Adrenal gland (tissue), 5 donors: Measurements from ENCODE around the gene ST6GALNAC4.

Experiments used
- CTCF ChIP-seq, 6 experiments: fragments of 450-650 bp in 4 of 6; fragments of 200-600 bp in 2 of 6; sonication (generic) in 1 of 6; IDR thresholded peaks; 1 replicate in 5 of 6; 2 replicates in 1 of 6; pipeline versions ENCODE4 v1.5.1 to v1.8.0; 2016 to 2021; ENCODE audit warnings: antibody characterized with exemption in 6 of 6, mild to moderate bottlenecking in 2 of 6, moderate library complexity in 1 of 6
- POLR2A ChIP-seq, 2 donors: fragments of 450-650 bp; IDR thresholded peaks; one replicate each; pipeline ENCODE4 v1.6.1; 2017; ENCODE audit warnings: antibody characterized with exemption in 2 of 2, mild to moderate bottlenecking in 2 of 2, moderate library complexity in 1 of 2
- donor health status: DM: no; HTN: no; CAD: no.

- TF ChIP-seq POLR2A (IDR thresholded peaks at IDR 0.05) (no peak), CTCF (IDR thresholded peaks at IDR 0.05) (no peak)
These were observed 17.4 kb upstream of the ST6GALNAC4 start for GRCh38 chr9:127934248-127934647.
